ENCODE measurements around the gene TTC33. TPM values are rescaled to one million over a fixed set of nuclear protein-coding genes. Genes with fewer than 3 reads are reported as not detected.

Gene TTC33
- total RNA-seq, 4 donors from 2014 or later = 6.4 to 67.3 (median 17.4) TPM

DNA sequence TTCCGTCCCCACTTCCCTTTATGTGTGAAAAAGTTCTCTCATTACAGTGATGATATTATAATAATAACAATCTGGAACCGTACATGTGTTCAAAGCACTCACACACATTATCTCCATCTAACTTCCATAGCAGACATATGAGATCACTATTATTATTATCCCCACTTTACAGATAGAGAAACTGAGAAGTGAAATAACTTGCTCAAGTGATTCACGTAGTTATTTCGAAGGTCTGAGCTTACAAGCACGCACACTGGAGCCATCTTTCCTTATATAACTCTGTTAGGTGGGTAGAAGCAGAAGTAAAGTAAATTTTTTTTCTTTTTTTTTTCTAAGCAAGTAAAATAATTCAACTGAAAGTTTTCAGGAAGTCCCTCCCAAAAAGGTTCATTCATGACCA is 139.0 kb downstream of the TTC33 start:
- no peaks in the 10 kb centered on the region for H3K36me3 ChIP-seq
- peaks cover 3 to 16% (median 5%) of the 10 kb centered on the region in 4 donors for H3K4me1 ChIP-seq
- TF ChIP-seq EP300 (IDR thresholded peaks at IDR 0.05; ENCODE audit: low read depth) (no peak), POLR2A (IDR thresholded peaks at IDR 0.05) (no peak), POLR2AphosphoS5 (IDR thresholded peaks at IDR 0.05) (no peak)
- TF ChIP-seq, protein P1, sequence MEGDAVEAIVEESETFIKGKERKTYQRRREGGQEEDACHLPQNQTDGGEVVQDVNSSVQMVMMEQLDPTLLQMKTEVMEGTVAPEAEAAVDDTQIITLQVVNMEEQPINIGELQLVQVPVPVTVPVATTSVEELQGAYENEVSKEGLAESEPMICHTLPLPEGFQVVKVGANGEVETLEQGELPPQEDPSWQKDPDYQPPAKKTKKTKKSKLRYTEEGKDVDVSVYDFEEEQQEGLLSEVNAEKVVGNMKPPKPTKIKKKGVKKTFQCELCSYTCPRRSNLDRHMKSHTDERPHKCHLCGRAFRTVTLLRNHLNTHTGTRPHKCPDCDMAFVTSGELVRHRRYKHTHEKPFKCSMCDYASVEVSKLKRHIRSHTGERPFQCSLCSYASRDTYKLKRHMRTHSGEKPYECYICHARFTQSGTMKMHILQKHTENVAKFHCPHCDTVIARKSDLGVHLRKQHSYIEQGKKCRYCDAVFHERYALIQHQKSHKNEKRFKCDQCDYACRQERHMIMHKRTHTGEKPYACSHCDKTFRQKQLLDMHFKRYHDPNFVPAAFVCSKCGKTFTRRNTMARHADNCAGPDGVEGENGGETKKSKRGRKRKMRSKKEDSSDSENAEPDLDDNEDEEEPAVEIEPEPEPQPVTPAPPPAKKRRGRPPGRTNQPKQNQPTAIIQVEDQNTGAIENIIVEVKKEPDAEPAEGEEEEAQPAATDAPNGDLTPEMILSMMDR (IDR thresholded peaks at IDR 0.05) = no peak
- intact Hi-C loops (cut with DNase I; ENCODE audit: low total_unique reads) = no loop called here
- 78 to 82% methylated on average over 5 of the region's 5 CpGs for WGBS, 2 donors (ENCODE audit: low coverage in 1 of 2)
- no peak for DNase-seq
- no peaks in the 10 kb centered on the region for H3K9me3 ChIP-seq
- no peaks in the 10 kb centered on the region for H3K27me3 ChIP-seq
- no peak overlapping the region for H3K4me3 ChIP-seq
- H3K27ac ChIP-seq = peak overlapping the region in 2 of 4 donors; percentile 53 to 67
- in situ Hi-C loops (cut with MboI; ENCODE audit: low pct_ligation_motif_present in 1 of 4, low pct_unique_long_range_greater_than_20kb in 1 of 4, low sequenced_read_pairs in 3 of 4) = no loop called here

DNA sequence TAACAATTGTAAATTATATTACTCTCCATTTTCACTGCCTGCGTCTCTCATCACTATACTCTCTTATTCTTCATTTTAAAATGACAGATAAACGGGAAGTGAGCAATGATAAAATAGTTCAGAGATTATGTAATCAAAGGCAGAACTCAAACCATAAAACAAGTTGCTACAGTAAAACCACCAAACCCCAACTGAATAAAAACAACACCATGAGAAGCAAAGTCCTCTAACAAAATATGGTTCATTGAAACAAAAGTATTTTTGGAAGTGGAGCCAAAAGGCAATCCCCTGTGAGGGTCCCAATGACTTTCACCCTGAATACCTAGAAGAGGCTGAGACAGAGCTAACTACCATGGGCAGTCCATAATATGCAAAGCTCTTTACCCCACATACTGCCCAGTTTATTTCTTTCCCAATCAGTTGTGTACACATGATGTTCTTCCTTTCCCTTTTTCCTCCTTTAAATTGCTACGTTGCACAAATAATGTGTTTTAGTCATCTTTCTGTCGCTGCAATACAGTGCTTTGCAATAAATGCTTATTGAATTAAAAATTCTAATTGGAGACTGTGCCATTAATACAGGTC is 140.1 kb downstream of the TTC33 start:
- intact Hi-C loops (cut with DNase I; ENCODE audit: low total_unique reads) = no loop called here
- WGBS, 2 donors (ENCODE audit: low coverage in 1 of 2) = 15 to 31% methylated on average over 4 of the region's 4 CpGs
- in situ Hi-C loops (cut with MboI; ENCODE audit: low pct_ligation_motif_present in 1 of 4, low pct_unique_long_range_greater_than_20kb in 1 of 4, low sequenced_read_pairs in 3 of 4) = no loop called here
- Histone ChIP-seq H3K4me3 (no peak overlapping the region), H3K9me3 (no peaks in the 10 kb centered on the region), H3K4me1 (peaks cover 3 to 16% (median 5%) of the 10 kb centered on the region in 4 donors), H3K36me3 (no peaks in the 10 kb centered on the region), H3K27me3 (no peaks in the 10 kb centered on the region), H3K27ac (peak overlapping the region; percentile 33 to 67 (median 53))
- TF ChIP-seq EP300 (IDR thresholded peaks at IDR 0.05; ENCODE audit: low read depth) (no peak), POLR2A (IDR thresholded peaks at IDR 0.05) (no peak), POLR2AphosphoS5 (IDR thresholded peaks at IDR 0.05) (peak in 1 of 3 donors; percentile 4)
- TF ChIP-seq, protein P1 (IDR thresholded peaks at IDR 0.05) = no peak
- no peak for DNase-seq

DNA sequence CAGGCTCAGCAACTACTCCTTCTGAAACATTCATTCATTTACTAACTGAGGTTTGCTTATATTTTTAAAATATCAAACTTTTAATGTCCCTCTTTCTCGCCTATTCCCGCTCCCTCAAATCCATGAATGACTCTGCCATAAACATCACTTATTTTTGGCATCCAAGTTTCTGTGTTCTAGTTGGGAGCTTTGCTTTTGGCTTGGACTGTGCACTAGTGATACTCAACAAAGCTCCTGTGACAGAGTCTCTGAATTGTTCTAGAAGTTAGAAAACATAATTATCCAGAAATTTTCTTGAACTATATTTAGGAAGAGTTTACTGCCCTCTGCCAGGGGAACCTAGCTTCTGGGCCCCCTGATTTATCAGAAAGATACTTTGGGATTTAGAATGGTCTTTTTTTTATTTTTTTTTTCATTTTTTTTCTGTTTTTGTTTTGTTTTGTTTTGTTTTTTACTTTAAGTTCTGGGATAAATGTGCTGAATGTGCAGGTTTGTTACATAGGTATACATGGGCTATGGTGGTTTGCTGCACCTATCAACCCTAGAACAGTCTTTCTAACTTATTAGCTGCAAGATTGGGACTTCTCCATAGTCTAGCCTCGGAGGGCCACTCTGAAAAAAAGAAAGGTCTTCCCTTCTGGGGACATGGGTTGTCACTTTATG is 140.7 kb downstream of the TTC33 start:
- H3K36me3 ChIP-seq = no peaks in the 10 kb centered on the region
- peak overlapping the region; percentile 33 to 67 (median 53) for H3K27ac ChIP-seq
- H3K27me3 ChIP-seq = no peaks in the 10 kb centered on the region
- H3K9me3 ChIP-seq = no peaks in the 10 kb centered on the region
- DNase-seq = no peak
- peaks cover 3 to 16% (median 5%) of the 10 kb centered on the region in 4 donors for H3K4me1 ChIP-seq
- H3K4me3 ChIP-seq = no peak overlapping the region
- 42 to 44% methylated on average over 1 to 3 of the region's 3 CpGs for WGBS, 2 donors (ENCODE audit: low coverage in 1 of 2)
- in situ Hi-C loops (cut with MboI; ENCODE audit: low pct_ligation_motif_present in 1 of 4, low pct_unique_long_range_greater_than_20kb in 1 of 4, low sequenced_read_pairs in 3 of 4) (no loop called here), intact Hi-C loops (cut with DNase I; ENCODE audit: low total_unique reads) (no loop called here)
- TF ChIP-seq POLR2AphosphoS5 (IDR thresholded peaks at IDR 0.05) = no peak
- no peak for TF ChIP-seq POLR2A (IDR thresholded peaks at IDR 0.05)
- TF ChIP-seq, protein P1 (IDR thresholded peaks at IDR 0.05) = no peak
- TF ChIP-seq EP300 (IDR thresholded peaks at IDR 0.05; ENCODE audit: low read depth) = no peak

DNA sequence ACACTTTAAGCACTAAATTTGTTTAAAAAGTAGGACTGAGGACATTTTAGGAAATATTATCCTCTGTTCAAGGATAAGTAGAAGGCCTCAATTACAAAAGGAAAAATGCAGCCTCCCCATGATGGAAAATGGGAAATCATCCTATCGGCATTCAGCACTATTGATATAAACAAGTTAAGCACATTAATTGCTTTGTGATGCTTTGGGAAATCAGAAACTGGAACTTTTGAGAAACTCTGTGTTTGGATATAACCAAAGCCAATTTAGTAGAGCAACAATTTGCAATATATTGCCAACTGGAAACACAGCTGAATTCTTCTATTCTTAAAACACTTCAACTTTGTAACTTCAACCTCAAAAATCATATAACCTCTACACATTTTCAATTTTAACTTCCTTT is 141.3 kb downstream of the TTC33 start:
- no peak for DNase-seq
- intact Hi-C loops (cut with DNase I; ENCODE audit: low total_unique reads) (no loop called here), in situ Hi-C loops (cut with MboI; ENCODE audit: low pct_ligation_motif_present in 1 of 4, low pct_unique_long_range_greater_than_20kb in 1 of 4, low sequenced_read_pairs in 3 of 4) (no loop called here)
- no peak for TF ChIP-seq EP300 (IDR thresholded peaks at IDR 0.05; ENCODE audit: low read depth)
- 73 to 81% methylated on average over 1 of the region's 1 CpG for WGBS, 2 donors (ENCODE audit: low coverage in 1 of 2)
- Histone ChIP-seq H3K4me1 (peaks cover 3 to 16% (median 5%) of the 10 kb centered on the region in 4 donors), H3K9me3 (no peaks in the 10 kb centered on the region), H3K36me3 (no peaks in the 10 kb centered on the region), H3K27ac (no peak overlapping the region), H3K27me3 (no peaks in the 10 kb centered on the region), H3K4me3 (no peak overlapping the region)
